ENCODE results near the gene UTS2R.
"Not testable (repeated sequence)": the region's sequence is repeated elsewhere in the genome, so short reads cannot be mapped to it uniquely, and the experiment has no call there.

The UTS2R gene

DNA sequence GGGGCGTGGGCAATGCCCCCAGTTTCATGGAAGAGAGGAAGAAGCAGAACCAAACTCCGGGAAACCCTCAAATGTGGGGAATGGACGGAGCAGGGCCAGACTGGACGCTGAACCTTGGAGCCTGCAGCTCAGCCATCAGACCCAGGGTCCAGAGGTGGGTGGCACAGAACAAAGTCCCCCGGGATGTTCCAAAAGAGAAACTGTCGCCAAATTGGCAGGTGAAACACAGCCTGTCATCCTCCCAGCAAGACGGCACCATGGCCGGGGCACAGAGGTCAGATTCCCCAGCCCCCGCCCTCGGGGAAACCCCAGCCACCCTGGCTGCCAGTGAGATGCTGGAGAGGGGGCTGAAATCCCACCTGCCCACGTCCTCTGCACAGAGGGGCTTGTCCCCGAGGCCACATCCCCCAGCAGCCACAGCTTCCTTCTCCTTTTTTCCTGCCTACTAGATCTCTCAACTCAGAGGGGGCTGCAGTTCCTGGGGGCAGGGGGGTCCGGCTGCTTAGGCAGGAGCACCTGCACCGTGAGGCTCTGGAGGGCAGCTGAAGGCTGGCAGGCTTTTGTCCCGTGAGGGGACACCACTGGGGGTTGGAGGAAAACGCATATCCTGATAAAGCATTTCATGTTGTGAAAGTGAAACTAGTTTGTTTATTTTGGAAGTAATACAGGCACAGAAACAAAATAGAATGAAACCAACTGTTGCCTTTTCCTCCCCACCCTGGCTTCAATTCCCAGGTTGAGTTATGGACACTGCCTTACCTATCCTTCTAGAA lies 36.8 kb upstream of the UTS2R start:
- no peak for DNase-seq

DNA sequence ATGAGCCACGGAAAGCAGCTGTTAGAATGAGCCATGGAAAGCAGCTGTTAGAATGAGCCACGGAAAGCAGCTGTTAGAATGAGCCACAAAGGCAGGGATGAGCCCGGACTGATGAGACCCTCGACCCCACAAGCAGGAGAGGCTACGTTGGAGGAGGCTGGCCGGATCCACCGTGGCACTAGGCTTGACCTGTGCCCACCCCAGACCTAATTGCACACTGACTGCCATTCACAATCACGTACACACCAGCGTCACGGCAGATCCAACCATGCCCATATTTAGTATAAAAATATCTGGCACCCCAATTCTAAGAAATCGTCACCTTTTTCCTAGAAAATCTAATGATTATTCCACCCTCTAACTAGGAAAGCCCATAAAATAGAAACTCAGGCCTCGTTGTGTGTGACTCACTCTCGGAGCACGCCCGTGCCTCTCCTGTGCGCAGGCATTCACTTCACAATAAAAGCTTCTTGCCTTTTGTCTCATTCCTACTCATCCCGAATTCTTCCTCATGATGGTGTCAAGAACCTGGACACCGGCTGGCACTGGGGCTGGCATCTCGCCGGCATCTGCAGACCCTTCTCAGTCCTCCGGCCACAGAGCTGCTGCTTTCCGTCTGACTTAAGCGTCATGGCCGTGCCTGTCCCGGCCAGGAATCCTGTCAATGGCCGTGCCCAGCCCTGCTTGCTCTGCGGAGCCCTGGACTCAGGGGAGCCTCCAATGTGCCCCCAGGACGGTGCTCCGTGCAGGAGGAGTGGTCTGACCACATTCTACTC lies 32.5 kb upstream of the UTS2R start:
- DNase-seq, result no peak

DNA sequence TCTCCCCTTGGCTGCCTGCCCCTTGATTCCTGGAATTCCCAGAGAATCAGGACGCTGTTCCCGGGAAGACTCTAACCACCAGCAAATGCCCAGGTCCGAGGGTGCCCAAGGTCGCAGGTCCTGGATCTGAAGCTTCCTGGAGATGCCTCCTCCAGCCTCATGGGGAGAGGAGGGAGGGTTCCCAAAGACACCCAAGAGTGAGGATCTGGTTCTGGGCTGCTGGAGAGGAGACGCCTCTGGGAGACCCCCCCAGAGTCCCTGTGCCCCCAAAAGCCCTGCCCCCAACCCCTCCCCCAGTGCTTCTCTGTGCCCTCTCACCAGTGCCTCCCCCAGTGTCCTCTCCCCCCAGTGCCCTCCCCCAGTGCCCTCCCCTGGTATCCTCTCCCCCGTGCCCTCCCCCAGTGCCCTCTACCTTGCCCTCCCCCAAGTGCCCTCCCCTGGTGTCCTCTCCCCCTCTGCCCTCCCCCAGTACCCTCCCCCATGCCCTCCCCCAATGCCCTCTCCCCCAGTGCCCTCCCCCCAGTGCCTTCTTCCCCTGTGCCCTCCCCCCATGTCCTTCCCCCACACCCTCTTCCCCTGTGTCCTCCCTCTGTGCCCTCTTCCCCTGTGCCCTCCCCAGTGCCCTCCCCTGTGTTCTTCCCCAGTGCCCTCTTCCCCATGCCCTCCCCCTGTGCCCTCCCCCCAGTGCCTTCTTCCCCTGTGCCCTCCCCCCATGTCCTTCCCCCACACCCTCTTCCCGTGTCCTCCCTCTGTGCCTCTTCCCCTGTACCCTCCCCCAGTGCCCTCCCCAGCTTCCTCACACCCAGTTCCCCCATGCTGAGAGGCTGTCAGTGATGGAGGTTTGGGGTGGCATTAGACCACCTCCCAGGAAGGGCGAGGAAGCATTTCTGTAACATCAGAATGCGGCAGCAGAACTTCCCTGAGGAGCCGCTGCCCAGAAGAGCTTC lies 31.7 kb upstream of the UTS2R start:
- no peak for DNase-seq

DNA sequence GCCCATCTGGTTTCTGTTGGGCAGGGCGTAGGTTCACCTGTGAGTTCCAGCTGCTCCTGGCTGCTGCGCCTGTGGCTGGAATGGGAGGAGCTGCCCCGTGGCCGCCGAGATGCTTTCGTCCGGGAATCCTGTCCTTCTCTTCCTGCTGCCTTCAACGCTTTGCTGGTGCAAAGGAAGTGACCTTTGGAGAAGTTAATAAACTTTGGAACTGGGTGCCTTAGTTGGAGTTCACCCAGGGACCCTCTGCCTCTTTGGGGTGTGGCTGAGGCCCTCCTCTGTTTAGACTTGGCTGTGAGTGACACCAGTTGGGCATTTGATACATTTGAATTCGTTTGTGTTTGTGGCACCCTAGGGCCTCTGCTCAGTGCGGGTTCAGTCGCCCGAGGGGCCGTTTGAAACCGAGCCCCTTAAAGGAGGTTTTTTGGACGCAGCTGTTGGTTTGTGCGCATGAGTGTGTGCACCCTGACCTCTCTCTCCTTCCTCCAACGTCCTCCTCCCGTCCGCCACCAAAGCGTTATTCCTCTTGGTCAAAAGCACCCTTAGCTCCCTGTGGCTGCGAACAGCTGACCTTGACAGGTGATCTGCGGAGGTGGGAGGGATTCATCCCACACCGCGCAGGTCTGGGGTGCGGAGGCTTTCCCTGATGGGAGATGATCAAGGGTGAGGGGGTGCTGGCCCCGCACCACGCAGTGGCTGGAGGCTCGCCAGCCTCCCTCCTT lies 29.0 kb upstream of the UTS2R start:
- no peak for DNase-seq

DNA sequence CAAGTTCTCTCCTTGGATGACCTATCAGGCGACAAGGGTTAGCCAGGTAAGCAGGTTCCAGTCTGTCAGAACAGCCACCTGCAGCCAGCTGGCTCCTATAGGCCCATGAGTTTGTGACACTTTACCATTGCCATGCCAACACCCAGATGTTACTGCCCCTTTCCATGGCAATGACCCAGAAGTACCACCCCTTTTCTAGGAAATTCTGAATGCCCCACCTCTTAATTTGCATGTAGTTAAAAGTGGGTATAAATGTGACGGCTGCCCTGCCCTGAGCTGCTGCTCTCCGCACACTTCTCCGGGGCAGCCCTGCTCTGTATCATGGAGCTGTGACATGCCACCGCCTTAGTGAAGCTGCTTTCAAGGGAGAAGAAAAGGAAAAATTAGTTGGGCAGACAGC lies 28.0 kb upstream of the UTS2R start:
- no peak for DNase-seq

DNA sequence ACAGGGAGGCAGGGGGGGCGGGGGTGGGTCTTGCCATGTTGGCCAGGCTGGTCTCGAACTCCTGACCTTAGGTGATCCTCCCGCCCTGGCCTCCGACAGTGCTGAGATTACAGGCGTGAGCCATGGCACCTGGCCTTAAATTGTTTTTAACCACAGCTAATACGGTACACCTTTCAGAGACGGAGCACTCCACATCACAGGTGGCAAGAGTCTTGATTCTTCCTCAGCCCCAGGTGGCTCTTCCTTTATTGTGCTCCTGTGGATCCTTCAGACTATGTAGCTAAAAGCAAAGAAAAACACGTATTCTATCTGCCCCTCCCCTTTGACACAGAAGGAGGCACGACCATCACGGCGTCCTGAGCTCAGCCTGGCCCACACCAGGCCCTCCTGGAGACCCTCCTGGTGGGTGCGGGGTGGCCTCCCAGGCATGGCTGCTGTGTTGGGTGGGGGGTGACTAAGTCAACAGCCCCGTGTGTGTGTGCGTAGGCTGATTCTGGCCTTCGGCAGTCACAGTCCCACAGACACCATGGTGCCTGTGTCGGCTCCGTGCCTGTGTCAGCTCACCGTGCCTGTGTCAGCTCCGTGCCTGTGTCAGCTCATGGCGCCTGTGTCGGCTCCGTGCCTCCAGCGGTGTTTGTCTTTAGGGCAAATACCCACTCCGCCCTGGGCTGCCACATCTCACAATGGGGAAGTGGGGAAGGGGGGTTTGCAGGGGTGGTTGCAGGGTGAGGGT lies 27.2 kb upstream of the UTS2R start:
- no peak for DNase-seq

DNA sequence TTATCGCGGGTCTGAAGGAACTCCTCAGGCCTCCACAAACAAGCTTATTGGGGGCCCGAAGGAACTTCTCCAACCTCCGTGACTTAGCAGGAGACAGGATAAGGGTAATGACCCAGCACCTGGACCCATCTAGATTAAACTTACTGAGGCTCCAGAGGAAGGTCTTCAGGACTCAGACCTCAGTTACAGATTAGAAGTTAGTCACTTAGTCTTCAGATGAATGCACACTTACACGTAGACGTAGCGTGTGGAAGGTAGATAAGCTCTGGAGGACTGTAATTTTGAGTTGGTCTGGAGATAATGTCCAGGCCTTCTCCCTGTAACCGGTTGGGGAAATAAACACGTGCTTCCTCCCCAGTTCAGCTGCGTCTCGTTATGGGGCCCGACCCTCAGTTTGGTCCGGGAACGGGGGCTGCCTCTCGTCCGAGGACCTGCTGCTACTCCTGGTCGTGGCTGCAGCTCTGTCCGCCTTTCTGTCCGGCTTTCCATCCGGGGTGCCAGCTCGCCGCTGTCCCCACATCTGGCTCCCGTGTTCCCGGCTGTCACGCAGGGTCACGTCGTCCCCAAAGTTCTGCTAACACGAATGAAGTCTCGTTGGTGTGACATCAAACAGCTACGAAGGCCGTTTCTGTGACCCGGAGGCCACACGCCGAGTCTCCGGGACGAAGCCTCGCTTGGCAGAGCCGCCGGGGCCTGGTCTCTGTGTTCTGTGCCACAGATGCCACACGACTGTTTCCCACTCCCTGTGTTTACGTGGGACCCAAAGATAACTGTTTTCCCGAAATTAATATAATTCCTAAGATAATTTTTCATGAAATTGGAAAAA lies 26.2 kb upstream of the UTS2R start:
- no peak for DNase-seq

DNA sequence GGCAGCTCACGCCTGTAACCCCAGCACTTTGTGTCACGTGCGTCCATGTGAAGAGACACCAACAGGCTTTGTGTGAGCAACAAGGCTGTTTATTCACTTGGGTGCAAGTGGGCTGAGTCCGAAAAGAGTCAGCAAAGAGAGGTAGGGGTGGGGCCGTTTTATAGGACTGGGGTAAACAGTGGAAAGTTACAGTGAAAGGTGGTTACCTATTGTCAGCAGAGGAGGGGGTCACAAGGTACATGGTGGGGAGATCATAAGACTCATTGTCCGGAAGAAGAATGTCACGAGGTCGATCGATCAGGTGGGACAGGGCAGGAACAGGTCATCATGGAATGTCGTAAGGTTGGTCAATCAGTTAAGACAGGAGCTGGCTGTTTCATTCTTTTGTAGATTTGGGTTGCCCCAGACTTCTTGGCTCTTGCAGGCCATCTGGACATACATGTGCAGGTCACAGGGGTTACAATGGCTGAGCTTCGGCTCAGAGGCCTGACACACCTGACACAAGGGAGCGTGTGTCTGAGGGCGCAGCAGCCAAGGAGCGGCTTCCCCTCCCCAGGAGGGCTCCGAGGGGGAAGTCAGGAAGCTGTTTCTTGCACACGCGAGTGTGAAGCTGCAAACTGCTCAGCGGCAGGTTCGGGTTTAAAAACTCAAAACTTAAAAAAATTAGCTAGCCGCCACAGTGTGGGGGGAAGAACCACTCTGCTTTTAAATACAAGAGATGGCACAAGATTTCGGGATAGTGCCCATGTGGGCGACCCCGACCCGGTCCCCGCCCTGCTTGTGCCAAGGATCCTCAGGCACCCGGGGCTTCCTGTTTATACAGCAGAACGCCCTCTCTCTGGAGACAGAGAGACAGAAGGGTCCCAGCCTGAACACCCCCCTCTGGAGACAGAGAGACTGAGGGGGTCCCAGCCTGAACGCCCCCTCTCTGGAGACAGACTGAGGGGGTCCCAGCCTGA lies 24.9 kb upstream of the UTS2R start:
- DNase-seq, result no peak

DNA sequence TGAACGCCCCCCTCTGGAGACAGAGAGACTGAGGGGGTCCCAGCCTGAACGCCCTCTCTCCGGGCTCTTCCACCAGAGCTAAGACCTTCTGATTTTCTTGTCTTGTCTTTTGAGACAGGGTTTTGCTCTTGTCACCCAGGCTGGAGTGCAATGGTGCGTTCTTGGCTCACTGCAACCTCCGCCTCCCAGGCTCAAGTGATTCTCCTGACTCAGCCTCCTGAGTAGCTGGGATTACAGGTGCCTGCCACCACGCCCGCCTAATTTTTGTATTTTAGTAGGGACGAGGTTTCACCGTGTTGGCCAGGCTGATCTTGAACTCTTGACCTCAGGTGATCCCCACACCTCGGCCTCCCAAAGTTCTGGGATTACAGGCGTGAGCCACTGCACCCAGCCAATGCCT lies 23.6 kb upstream of the UTS2R start:
- DNase-seq, result not testable (repeated sequence)

DNA sequence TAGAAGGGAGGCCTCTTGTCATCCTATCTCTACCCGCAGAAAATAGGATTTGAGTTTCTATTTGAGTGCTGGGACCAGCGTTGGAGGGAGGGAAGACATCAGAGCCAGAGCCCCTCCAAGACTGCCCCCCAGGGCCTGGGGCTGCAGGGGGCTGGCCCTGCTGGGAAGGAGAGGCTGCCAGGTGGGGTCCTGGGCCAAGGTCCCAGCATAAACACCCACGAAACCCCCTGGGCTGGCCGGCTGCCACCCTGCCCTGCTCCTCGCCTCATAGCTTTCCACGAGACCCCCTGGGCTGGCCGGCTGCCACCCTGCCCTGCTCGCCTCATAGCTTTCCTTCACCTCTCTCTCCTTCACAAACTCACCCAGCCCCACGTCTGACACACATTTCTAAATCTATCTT lies 23.1 kb upstream of the UTS2R start:
- no peak for DNase-seq

DNA sequence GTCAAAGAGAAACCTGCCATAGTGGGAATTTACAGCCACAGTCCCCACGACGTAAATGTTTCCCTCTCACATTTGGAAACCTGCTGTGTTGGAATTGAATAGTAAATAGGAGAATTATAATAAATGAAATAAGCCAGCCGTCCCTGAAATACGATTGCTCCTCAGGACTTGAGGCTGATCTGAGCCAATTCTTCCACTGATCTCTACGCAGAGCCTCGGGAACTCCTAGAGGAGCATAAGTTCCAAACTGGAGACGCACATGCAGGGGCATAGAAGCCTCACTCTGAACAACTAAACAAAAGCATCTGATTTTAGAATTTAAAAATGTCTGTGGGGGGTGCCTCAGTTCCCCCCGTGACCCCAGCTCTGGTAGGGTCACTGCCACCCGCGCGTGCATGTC lies 22.7 kb upstream of the UTS2R start:
- no peak for DNase-seq

DNA sequence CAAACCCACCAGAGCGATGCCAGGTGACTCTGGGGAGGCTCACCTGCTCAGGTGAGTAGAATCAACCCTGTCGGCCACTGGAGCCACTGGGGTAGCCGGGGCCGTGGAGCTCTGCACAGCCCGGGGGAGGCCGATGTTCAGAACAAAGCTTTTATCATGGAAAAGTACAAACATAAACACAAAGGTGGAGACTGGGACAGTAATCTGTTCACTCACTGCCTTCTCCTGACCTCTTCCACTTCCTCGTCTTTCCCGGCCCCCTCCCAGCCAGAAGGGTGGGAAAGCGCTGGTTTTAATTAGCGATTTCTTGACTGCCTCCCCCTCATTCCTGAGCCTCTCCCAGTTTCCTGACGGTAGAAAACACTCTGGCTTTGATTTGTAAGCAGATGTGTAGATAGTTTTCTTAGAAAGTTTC lies 22.3 kb upstream of the UTS2R start:
- DNase-seq, result no peak

DNA sequence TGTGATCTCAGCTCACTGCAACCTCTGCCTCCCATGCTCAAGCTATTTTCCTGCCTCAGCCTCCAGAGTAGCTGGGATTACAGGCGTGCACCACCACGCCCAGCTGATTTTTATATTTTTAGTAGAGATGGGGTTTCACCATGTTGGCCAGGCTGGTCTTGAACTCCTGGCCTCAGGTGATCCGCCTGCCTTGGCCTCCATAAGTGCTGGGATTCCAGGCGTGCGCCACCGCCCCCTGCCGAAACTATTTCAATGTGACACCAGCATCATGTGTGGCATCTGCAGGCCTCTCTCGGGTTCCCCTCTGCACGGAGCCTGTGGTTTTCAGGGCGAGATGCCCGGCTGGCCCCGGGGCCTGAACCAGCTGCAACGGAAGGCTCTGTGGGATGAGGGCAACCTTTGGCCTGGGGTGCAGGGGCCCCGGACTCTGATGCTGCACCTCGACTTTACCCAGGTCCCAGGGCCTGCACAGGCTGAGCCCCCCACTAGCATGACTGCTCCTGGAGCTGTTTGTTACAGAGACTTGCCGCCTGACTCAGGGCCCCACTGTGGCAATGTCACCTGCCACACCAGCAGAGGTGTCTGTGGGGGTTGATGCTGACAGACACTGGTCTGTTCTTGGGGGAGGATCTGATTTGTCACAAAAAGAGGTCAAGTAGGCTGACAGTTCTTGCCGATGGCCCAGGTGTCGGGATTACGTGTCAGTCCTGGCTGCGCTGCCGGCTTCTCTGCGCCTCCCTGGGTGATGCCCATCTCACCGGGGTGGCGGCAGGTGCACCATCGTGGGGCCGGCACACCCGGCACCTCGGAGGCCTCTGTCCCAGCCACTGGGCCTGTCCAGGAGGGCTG lies 21.2 kb upstream of the UTS2R start:
- no peak for DNase-seq

DNA sequence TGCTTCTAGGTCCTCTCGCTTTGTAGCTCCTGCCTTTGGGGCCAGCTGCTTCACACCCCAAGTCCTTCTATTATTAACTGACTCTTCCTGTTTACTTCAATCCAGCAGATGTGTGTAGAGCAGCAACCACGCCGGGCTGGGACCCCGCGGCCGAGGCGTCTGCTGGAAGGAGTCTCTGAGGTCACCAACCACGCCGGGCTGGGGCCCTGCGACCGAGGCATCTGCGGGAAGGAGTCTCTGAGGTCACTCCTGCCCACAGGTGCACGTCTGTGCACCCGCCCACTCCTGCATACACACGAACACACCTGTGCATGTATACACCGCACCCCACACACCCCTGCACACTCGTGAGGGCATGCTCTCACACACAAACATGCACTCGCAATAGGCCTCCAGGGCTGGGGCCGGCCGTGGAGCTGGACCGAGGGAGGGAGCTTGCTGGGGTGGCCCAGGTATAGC lies 20.3 kb upstream of the UTS2R start:
- no peak for DNase-seq

DNA sequence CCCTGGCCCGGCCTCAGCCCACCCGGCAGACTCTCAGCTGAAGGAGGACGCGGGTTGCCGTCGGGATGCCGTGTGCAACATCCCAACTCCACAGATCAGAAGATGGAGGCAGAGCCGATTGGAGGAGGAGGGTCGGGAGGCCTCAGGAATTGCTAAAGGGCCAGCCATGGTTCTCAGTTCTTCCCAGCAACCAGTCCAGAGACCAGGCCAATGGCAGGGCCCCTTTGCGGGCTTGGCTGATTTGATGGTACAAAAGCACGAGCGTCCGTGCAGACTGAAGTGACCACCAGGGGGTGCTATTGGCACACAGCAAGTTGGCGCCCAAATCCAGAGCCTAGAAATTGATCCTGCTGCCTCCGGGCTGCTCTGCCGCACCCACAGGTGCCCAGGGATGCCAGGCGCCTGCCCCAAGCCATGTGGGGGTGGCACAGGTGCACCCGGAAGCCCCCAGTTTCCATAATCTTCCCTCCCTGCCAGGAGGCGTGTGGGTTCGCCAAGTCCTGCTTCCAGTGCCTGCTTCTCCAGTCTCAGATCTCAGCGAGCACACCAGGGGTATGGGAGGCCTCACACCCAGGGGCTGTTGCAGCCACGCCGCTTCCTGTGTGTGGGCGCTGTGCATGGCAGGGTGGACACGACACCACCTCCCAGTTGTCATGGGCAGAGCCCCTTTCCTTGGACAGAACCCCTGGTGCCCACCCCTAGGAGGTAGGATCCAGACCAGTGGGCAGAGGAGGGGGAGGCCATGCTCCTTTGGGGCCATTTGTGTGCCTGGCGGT lies 19.7 kb upstream of the UTS2R start:
- DNase-seq, result peak; percentile 87

DNA sequence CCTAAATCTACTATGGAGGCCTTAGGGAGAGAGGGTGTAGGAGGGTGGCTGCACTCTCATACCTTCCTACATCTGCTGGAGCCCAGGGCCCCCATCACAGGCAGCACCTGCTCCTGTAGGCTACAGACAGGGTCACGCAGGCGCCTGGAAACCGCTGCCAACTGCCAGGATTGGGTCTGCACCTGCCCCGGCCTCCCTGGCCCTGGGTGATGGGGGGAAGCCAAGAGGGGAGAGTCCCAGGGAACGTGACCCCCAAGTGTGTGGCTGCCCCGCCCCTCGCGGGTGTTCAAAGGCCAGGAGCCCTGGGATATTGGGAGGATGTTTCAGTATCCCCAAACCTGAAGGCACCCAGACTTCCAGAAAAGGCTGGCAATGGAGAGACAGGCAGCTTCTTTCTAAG lies 18.1 kb upstream of the UTS2R start:
- no peak for DNase-seq

DNA sequence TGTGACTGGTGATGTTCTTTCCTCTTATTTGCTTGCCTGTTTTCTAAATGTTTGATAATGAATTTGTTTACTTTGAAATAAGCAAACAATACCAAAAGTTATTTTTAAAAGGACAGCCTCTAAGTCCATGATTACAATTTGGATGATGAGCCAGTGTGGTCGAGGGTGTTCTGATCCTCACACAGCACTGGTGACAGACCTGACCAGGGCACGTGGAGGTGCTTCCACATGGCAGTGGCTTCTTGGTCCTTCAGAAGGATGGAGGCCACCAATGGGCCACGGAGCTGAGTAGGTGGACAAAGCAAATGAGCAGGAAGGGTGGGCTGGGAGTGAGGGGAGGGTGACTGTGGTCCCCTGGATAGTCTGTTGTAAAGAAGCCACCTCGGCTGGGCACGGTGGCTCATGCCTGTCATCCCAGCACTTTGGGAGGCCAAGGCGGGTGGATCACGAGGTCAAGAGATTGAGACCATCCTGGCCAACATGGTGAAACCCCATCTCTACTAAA lies 16.7 kb upstream of the UTS2R start:
- DNase-seq, result no peak
